Activated naive CD4-positive, alpha-beta T cell treated with anti-CD3 and anti-CD28 coated beads for 36 hours (primary cell): ENCODE measurements around the gene TRIM13. TPM values are rescaled to one million over a fixed set of nuclear protein-coding genes. Genes with fewer than 3 reads are reported as not detected.
"Not testable (repeated sequence)": the region's sequence is repeated elsewhere in the genome, so short reads cannot be mapped to it uniquely, and the experiment has no call there.

Experiments used
- CTCF ChIA-PET: fragments of 350-600 bp; sonication (Branson Sonifier 250); formaldehyde crosslinking; loops from one replicate; lab custom pipeline; 2021; ENCODE audit warnings: antibody characterized with exemption; lab: Charles Lee
- DNase-seq: peaks from one replicate; pipeline ENCODE4 v3.0.0-alpha.2; 2020
- H3K27ac Mint-ChIP-seq: one replicate; pipeline ENCODE4 v1.8.0; 2021; ENCODE audit warnings: mild to moderate bottlenecking, mixed read lengths
- H3K27me3 Mint-ChIP-seq: one replicate; pipeline ENCODE4 v1.8.0; 2021; ENCODE audit warnings: low read depth, mixed read lengths
- H3K36me3 Mint-ChIP-seq: one replicate; pipeline ENCODE4 v1.8.0; 2021; ENCODE audit warnings: low read depth, mixed read lengths
- H3K4me1 Mint-ChIP-seq: one replicate; pipeline ENCODE4 v1.8.0; 2021; ENCODE audit warnings: low read depth, mixed read lengths
- H3K4me3 Mint-ChIP-seq: one replicate; pipeline ENCODE4 v1.8.0; 2021; ENCODE audit warnings: mild to moderate bottlenecking, moderate library complexity, mixed read lengths
- H3K9me3 Mint-ChIP-seq: one replicate; pipeline ENCODE4 v1.8.0; 2021; ENCODE audit warnings: mixed read lengths
- intact Hi-C: fragments of 100-400 bp; cut with micrococcal nuclease; formaldehyde crosslinking; loops from one replicate; pipeline ENCODE4 v1.15.1; 2023
- total RNA-seq, 2 experiments: library from RNA; stranded (reverse); gene quantifications; one replicate each; pipeline ENCODE4 v1.2.3, GENCODE V29; 2021

TRIM13 gene
- total RNA-seq, 2 experiments from 2014 or later = 15.5 to 15.8 TPM

DNA sequence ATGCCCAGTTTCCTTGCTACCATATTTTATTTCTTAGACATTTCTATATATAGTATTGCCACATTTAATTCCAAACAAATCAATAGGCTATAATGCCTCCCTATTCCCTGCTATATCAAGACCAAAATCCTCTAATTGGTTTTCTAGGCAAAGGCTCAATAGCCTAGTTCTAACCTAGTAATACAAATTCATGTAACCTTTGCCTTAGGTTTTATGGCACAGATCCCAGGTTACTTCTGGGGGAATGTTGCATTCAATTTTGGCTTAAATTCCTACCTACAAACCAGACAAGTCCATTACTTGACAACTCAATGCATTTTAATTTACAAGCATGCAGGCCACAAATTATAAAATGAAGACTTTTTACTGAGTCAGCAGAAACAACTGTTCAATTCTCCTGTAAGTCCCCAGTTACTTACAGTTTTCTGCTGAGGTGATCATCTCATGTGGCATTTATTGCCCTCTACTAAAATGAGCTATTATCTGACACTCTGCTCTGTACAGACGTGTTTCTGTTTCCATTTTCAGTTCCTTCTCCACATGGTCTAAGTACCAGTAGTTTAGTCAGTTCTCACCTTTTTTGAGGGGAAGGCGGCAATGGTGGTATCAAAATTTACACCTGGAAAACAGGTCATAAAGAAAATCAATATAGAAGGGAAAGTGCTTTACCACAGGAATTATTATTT, 30.1 kb downstream of the TRIM13 start:
- Mint-ChIP-seq H3K36me3 (peaks cover 15% of the 10 kb centered on the region), H3K4me3 (no peak overlapping the region), H3K9me3 (no peaks in the 10 kb centered on the region), H3K27me3 (no peaks in the 10 kb centered on the region), H3K27ac (no peak overlapping the region), H3K4me1 (peaks cover 6% of the 10 kb centered on the region)
- DNase-seq = no peak
- CTCF ChIA-PET = interaction anchor here (0.7 kb wide), 1 partner anchor 262 kb away, joined by 3 read pairs; no protein-coding TSS in a partner anchor
- intact Hi-C loops = no loop called here

GRCh38 chr13:50030315-50030714, 33.5 kb downstream of the TRIM13 start:
- peaks cover 11% of the 10 kb centered on the region for H3K36me3 Mint-ChIP-seq
- no peak for DNase-seq
- H3K27me3 Mint-ChIP-seq = no peaks in the 10 kb centered on the region
- H3K4me1 Mint-ChIP-seq = peaks cover 6% of the 10 kb centered on the region
- intact Hi-C loops = no loop called here
- H3K9me3 Mint-ChIP-seq = no peaks in the 10 kb centered on the region
- H3K4me3 Mint-ChIP-seq = no peak overlapping the region
- CTCF ChIA-PET = no interaction called here
- no peak overlapping the region for H3K27ac Mint-ChIP-seq

DNA sequence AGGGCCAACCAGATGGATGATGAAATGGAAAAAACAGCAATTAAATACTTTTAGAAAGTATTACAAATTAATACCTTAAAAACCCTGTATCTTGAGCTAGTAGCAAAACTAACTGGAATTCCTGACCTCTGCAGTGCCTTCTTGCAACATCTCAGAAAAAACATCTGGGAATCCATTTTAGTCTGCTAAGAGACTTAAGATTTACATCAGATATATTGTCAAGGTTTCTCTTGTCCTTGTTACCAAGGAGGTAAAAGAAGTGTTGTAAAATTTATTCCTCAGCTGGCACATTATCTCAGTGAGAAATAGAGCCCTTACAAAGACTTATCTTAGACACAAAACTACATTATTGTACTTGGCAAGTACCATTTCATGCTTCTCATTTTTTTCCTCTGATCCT, 36.9 kb downstream of the TRIM13 start:
- no peak for DNase-seq
- H3K4me3 Mint-ChIP-seq = no peak overlapping the region
- intact Hi-C loops = no loop called here
- CTCF ChIA-PET = no interaction called here
- no peaks in the 10 kb centered on the region for H3K9me3 Mint-ChIP-seq
- peaks cover 2% of the 10 kb centered on the region for H3K4me1 Mint-ChIP-seq
- H3K27me3 Mint-ChIP-seq = no peaks in the 10 kb centered on the region
- H3K36me3 Mint-ChIP-seq = peaks cover 3% of the 10 kb centered on the region
- H3K27ac Mint-ChIP-seq = no peak overlapping the region

DNA sequence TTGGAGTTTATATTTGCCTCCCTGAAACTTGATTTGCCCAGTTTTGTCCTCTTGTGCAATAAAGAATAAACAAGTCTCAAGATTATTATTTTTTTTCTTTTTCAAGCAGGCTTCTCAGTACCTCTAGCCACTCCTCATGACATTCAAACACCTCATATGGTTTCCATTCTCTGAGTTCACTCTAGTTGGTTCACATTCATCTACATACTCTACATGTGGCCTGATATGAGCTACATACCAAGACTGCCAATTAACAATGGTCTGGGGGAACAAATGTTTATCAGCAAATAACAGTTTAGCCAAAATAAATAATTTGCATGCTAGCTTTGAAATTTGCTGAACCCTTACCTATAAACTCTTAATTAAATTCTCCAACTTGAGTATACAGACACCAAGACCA, 40.9 kb downstream of the TRIM13 start:
- H3K9me3 Mint-ChIP-seq = no peaks in the 10 kb centered on the region
- H3K4me3 Mint-ChIP-seq = no peak overlapping the region
- no peak overlapping the region for H3K27ac Mint-ChIP-seq
- no peak for DNase-seq
- intact Hi-C loops = loop anchor here (5.0 kb wide), 1 partner anchor 35 kb away; no protein-coding TSS in a partner anchor
- no peaks in the 10 kb centered on the region for H3K27me3 Mint-ChIP-seq
- CTCF ChIA-PET = no interaction called here
- peaks cover 4% of the 10 kb centered on the region for H3K36me3 Mint-ChIP-seq
- no peaks in the 10 kb centered on the region for H3K4me1 Mint-ChIP-seq

DNA sequence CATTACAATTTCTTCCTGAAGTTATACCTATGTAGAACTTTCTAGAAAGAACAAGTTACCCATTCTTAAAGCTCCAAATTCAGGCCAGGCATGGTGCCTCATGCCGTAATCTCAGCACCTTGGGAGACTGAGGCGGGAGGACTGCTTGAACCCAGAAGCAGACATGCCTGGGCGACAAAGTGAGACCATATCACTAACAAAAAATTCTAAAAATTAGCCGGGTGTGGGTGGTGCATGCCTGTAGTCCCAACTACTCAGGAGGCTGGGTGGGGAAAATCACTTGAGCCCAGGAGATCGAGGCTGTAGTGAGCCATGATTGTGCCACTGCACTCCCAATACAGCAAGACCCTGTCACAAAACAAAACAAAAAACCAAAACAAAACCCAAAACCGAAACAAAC, 41.4 kb downstream of the TRIM13 start:
- Mint-ChIP-seq H3K27me3 (no peaks in the 10 kb centered on the region), H3K4me3 (no peak overlapping the region), H3K36me3 (peaks cover 6% of the 10 kb centered on the region), H3K27ac (no peak overlapping the region), H3K9me3 (no peaks in the 10 kb centered on the region), H3K4me1 (no peaks in the 10 kb centered on the region)
- no peak for DNase-seq
- intact Hi-C loops = loop anchor here (5.0 kb wide), 1 partner anchor 34 kb away; no protein-coding TSS in a partner anchor
- CTCF ChIA-PET = no interaction called here

DNA sequence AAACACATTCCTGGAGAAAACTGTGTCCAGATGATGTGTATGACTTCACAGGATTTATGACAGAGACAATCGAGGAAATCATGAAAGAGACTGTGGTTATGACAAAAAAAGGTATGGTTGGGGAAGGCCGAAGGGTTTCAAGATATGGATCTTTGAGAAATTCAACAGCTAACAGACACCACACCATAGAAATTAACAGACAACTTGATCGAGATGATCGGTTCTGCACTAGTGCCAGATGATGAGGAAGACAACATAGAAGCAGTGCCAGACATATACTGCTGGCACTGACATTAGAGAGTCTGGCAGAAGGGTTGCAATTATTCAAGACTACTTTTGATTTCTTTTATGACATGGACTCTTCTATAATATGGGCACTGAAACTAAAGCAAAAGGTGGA, 55.6 kb downstream of the TRIM13 start:
- CTCF ChIA-PET = no interaction called here
- H3K36me3 Mint-ChIP-seq = peaks cover 22% of the 10 kb centered on the region
- DNase-seq = no peak
- no peak overlapping the region for H3K27ac Mint-ChIP-seq
- no peak overlapping the region for H3K4me3 Mint-ChIP-seq
- H3K27me3 Mint-ChIP-seq = no peaks in the 10 kb centered on the region
- intact Hi-C loops = no loop called here
- H3K9me3 Mint-ChIP-seq = no peaks in the 10 kb centered on the region
- peaks cover 3% of the 10 kb centered on the region for H3K4me1 Mint-ChIP-seq

DNA sequence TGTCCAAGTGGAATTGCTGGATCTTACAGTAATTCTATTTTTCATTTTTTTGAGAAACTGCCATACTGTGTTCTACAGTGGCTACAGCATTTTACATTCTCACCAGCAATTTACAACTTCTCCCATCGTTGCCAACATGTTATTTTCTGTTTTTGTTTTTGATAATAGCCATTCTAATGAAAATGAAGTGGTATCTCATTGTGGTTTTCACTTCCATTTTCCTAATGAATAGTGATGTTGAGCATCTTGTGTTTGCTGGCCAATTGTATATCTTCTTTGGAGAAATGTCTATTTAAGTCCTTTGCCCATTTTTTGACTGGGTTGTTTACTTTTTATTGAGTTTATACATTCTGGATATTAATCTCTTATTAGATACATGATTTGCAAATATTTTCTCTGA, 57.0 kb downstream of the TRIM13 start:
- Mint-ChIP-seq H3K4me1 (peaks cover 3% of the 10 kb centered on the region), H3K36me3 (peaks cover 25% of the 10 kb centered on the region), H3K27me3 (no peaks in the 10 kb centered on the region), H3K4me3 (no peak overlapping the region), H3K27ac (no peak overlapping the region), H3K9me3 (no peaks in the 10 kb centered on the region)
- CTCF ChIA-PET = no interaction called here
- DNase-seq = no peak
- intact Hi-C loops = no loop called here

DNA sequence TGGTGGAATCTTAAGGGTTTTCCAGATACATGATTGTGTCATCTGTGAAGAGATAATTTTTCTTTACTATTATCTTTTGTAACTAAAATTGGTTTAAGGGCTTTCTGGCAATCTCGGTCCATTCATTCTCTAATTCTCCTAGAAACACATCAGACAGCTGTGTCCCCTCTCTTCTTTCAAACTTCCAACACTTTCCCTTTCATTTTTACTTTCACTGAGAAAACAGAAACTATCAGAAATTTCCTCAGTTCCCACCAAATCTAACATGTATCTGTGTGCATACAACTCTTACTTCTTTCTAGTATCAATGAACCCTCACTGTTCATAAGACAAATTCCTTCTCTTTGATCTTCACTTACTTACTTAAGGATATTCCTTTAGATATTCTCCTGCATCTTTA, 58.6 kb downstream of the TRIM13 start:
- H3K27ac Mint-ChIP-seq = no peak overlapping the region
- peaks cover 3% of the 10 kb centered on the region for H3K4me1 Mint-ChIP-seq
- H3K36me3 Mint-ChIP-seq = peaks cover 31% of the 10 kb centered on the region
- intact Hi-C loops = no loop called here
- H3K4me3 Mint-ChIP-seq = no peak overlapping the region
- no peaks in the 10 kb centered on the region for H3K27me3 Mint-ChIP-seq
- CTCF ChIA-PET = no interaction called here
- no peaks in the 10 kb centered on the region for H3K9me3 Mint-ChIP-seq
- no peak for DNase-seq

- H3K4me3 Mint-ChIP-seq = no peak overlapping the region
- CTCF ChIA-PET = no interaction called here
- peaks cover 19% of the 10 kb centered on the region for H3K36me3 Mint-ChIP-seq
- intact Hi-C loops = no loop called here
- H3K9me3 Mint-ChIP-seq = no peaks in the 10 kb centered on the region
- H3K4me1 Mint-ChIP-seq = peaks cover 3% of the 10 kb centered on the region
- H3K27me3 Mint-ChIP-seq = no peaks in the 10 kb centered on the region
- DNase-seq = no peak
- H3K27ac Mint-ChIP-seq = no peak overlapping the region
Measured at GRCh38 chr13:50060718-50061117, 63.9 kb downstream of the TRIM13 start.

- H3K4me3 Mint-ChIP-seq, H3K9me3 Mint-ChIP-seq, DNase-seq, H3K27ac Mint-ChIP-seq, intact Hi-C loops, H3K27me3 Mint-ChIP-seq, CTCF ChIA-PET, H3K4me1 Mint-ChIP-seq: not testable (repeated sequence)
- peaks cover 21% of the 10 kb centered on the region for H3K36me3 Mint-ChIP-seq
Measured at GRCh38 chr13:50062336-50062735, 65.5 kb downstream of the TRIM13 start.

DNA sequence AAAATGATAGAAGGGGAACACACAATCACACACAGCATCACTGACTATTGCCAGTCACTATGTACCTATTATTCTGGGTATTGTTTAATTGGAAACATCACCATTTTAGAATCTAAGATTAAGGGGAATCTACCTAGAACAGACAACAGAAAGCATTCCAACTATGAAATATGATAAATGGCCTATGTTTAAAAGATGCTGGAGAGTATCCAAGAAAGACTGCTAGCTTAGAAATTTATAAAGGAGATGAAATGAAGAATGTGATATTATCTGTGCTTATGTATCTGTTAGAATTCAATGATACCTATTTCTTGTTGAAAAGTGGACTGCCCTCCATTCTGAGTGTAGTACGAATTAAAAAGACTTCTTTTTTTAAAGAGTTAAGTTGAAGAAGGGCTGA, 68.9 kb downstream of the TRIM13 start:
- Mint-ChIP-seq H3K9me3 (no peaks in the 10 kb centered on the region), H3K36me3 (peaks cover 23% of the 10 kb centered on the region), H3K27me3 (no peaks in the 10 kb centered on the region), H3K4me1 (no peaks in the 10 kb centered on the region), H3K4me3 (no peak overlapping the region), H3K27ac (no peak overlapping the region)
- CTCF ChIA-PET = interaction anchor here (1.1 kb wide), 1 partner anchor 89 kb away, joined by 3 read pairs; no protein-coding TSS in a partner anchor
- no peak for DNase-seq
- intact Hi-C loops = no loop called here
